Forelimb muscle (tissue), 1 donor: ENCODE results near the gene FRA10AC1. TPM values are rescaled to one million over a fixed set of nuclear protein-coding genes. Genes with fewer than 3 reads are reported as not detected.
"Not testable (repeated sequence)": the region's sequence is repeated elsewhere in the genome, so short reads cannot be mapped to it uniquely, and the experiment has no call there.

Source experiments
- DNase-seq: peaks from one replicate; pipeline ENCODE4 v3.0.0-alpha.2; 2013; ENCODE audit warnings: low read depth
- polyA plus RNA-seq: library from polyadenylated mRNA; unstranded; fragments of 120-200 nt; gene quantifications from one replicate; pipeline ENCODE4 v1.2.1, GENCODE V29; 2013; ENCODE audit not compliant: insufficient read length

The FRA10AC1 gene
- polyA plus RNA-seq, 1 donor = 25.9 TPM

DNA sequence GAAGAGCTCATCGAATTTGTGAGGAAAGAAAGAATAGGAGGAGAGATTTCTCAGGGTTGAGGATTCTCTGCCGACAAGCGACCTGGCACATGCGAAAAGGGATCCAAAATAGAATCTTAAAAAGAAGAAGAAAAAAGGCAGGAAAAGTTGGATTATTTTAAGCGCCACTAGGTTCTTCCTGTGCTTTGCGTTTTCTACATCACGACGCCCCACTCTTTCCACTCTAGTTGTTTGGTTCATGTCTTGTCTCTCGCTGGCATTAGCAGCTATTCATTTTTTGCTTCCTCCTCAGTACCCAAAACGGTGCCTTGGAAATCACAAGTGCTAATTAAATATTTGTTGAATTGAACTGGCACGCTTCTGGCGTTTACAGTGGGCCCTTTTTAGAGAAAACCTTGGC is 674 bp upstream of the FRA10AC1 start:
- DNase-seq = no peak

GRCh38 chr10:93701866-93702209 is 554 bp downstream of the FRA10AC1 start:
- DNase-seq = no peak

DNA sequence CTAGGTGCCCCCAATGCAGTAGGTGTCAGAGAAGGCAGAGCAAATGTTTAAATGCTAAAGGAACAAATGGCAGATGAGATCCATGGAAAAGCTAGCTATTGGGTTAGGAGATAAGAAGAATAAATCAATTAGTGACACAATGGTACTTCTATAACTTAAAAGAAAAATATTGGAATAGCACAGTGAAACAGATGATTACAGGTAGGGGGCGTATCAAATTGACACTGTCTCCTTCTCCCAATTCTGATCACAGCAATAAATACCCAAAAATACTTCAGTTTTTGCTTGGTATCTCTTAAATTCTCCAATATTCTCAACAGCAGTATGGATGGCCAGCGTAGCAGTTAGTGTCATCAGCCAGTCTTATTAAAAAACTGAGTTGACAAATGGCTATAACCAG is 5.2 kb downstream of the FRA10AC1 start:
- no peak for DNase-seq

DNA sequence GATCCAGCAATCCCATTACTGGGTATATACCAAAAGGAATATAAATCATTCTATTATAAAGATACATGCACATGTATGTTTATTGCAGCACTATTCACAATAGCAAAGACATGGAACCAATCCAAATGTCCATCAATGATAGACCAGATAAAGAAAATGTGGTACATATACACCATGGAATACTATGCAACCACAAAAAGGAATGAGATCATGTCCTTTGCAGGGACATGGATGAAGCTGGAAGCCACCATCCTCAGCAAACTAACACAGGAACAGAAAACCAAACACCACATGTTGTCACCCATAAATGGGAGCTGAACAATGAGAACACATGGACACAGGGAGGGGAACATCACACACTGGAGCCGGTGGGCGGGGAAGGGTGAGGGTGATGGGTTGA is 5.8 kb downstream of the FRA10AC1 start:
- not testable (repeated sequence) for DNase-seq

- DNase-seq = no peak
These were observed 6.7 kb downstream of the FRA10AC1 start for GRCh38 chr10:93695740-93696139.

DNA sequence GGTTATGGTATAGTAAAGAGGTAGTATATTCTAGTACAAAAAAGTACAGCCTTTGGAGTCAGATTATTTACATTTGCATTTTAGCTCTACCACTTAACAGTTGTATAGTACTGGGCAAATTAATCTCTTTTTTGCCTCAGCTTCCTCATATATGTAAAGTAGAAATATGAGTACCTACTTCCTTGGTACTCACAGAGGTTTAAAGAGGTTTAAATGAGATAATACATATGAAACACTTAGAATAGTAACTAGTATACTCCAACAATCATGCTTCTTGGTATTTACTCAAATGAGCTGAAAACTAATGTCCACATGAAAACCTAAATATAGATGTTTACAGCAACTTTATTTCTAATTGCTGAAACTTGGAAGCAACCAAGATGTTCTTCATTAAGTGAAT is 14.7 kb downstream of the FRA10AC1 start:
- DNase-seq = no peak

DNA sequence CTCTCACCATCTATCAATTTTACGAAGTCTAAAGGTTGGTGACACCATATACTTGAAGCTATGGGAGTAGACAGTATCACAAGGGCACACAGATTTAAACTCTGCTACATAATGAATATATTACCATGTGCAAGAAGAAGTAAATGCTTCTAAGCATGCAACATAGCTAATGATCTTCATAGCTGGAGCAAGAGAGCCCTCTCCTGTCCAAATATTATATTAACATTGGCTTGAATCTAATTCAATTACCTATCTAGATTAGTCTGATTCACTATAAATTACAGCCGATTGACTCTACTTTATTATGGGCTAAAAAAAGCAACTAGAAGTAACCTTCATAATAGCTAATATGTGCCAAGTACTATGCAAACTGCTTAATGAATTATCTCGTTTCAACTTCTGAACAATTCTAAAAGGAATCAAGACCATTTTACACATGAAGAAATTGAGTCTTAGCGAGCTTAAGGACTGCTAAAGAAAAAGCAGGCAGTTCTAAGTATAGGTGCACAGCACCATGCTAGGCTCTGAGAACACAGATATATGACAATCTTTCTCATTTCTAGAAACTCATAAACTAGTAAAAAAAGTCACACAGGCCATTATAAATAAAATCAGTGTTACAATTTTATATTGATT is 21.9 kb downstream of the FRA10AC1 start:
- peak; percentile 13 for DNase-seq

GRCh38 chr10:93678805-93679587 is 23.4 kb downstream of the FRA10AC1 start:
- DNase-seq = no peak

GRCh38 chr10:93678386-93678785 is 24.0 kb downstream of the FRA10AC1 start:
- DNase-seq = no peak

- DNase-seq = no peak
These were observed 28.6 kb downstream of the FRA10AC1 start for GRCh38 chr10:93673791-93674190.

DNA sequence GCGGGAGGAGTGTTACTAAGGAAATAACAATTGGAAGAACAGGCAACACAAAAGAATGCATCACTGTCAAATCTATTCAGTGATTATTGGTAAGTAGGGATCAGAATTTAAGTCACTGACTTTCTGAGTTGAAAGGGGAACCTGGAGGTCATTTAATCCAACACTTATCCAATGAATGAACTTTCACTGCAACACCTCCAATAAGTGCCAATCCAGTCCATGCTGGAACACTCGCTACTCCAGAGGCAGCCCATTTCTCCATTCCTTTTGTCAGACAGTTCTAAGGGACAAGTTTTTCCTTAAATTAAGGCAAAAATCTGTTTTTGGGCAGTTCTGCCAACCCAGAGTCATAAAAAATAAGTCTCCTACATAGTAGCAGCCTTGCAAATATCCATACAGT is 29.5 kb downstream of the FRA10AC1 start:
- DNase-seq = no peak

DNA sequence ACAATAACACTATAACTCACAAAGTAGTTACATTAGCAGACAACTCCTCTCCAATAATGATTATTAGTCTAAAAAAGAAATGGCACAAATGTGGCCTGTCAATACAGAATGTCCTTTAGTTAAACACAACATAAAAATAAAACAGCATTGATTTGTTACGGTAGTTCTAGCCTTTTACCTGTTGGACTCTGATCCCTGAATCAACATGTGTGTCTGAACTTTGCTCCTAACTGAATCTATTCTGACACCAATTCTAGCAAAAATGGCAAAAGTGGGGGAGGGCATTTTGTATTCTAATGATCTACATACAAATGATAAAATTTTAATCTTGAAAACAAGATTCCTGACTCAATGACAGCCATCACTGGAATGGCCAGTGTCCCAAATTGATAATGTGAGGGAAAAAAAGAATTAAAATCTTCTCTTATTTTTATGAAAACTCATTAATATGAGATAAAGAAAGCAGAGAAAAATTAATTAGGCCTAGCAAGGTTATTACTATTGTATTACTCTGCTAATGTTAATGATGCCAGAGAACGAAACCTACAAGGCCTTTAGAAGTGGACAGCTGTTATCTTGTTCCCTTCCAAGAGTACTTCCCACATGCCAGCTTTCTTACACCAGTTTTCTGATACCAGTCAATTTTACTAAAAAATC is 30.2 kb downstream of the FRA10AC1 start:
- no peak for DNase-seq

DNA sequence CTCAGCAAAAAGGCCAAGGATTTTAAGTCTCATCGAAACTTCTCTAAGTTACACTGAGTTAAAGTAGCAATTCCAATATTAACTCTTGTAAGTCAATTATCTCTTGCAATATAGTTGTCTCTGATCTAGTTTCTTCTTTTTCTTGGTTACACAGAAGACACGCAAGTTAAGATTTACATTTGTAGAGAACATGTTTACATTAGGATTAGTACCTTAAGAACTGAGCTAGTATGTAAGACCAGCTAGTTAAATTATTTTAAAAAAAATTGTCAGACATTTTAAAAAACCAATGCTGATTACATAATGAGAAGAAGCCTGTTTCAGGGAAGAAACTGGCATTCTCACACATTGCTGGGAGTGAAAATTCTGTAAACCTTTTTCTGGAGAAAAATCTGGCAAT is 31.4 kb downstream of the FRA10AC1 start:
- DNase-seq = no peak

- no peak for DNase-seq
These were observed 32.0 kb downstream of the FRA10AC1 start for GRCh38 chr10:93670372-93670771.

- DNase-seq = no peak
These were observed 34.6 kb downstream of the FRA10AC1 start for GRCh38 chr10:93667795-93668194.

DNA sequence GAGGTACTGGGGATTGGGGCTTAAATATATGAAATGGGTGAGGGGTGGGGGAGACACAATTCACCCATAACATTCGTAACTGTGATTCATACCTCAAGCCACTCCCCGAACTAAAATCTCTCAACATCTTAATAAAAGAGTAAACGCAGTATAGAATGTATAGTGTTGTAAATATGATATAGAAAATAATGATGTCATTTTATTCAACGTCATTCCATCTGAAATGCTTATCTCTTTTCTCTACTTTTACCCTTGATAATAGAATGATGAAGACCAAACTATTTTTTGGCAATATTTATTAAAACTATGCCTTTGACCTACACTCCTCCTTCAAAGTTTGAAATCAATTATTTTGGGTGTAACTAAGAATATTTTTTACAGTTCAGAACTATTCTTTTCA is 36.4 kb downstream of the FRA10AC1 start:
- DNase-seq = no peak

DNA sequence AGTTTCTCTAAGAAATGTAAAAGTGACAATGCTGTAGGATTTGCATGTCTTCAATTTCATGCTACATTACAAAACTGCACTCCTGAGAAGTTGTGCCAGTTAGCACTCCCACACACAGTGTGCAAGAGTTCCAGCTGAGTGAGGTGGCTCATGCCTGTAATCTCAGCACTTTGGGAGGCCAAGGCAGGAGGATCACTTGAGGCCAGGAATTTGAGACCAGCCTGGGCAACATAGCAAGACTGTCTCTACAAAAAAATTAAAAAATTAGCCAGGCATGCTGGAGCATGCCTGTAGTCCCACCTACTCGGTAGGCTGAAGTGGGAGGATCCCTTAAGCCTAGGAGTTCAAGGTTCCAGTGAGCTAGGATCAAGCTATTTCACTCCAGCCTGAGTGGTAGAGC is 44.6 kb downstream of the FRA10AC1 start:
- DNase-seq = no peak

DNA sequence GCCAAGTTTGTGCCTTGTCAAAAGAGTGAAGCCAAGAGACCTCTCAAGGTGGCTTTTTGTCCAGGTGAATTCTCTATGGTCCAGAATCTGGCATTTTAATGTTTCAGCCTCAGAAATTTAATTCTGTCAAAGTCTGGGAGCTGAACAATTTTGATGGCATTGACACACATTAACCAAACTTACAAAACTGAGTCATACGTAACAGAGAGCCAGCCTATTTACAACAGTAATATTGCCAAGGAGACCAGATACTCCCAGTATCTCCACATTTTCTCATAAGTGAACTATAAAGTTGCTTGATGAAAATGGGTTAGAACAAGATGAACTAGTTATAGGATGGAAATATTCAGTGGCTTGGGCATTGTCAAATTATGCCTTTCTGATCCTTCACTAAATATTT is 46.2 kb downstream of the FRA10AC1 start:
- DNase-seq = no peak

- DNase-seq = no peak
These were observed 48.2 kb downstream of the FRA10AC1 start for GRCh38 chr10:93654201-93654600.

GRCh38 chr10:93652857-93653256 is 49.5 kb downstream of the FRA10AC1 start:
- DNase-seq = no peak

DNA sequence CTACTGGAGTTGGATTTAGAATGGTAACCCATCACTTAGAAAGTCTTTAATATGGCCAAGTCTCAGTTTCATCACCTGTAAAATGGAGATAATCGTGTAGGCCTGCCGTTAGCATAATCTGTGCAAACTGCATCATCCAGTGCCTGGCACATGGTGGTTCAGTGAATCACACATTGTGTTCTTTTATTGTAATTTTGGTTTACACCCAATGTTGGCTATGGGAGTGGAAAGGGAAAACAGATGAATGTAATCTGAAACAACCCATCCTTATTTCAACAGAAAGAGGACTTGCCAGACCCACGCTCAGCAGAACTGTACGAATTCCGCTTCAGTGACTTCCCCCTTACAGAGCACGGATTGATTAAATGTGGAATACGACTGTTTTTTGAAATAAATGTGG is 62.6 kb downstream of the FRA10AC1 start:
- no peak for DNase-seq

DNA sequence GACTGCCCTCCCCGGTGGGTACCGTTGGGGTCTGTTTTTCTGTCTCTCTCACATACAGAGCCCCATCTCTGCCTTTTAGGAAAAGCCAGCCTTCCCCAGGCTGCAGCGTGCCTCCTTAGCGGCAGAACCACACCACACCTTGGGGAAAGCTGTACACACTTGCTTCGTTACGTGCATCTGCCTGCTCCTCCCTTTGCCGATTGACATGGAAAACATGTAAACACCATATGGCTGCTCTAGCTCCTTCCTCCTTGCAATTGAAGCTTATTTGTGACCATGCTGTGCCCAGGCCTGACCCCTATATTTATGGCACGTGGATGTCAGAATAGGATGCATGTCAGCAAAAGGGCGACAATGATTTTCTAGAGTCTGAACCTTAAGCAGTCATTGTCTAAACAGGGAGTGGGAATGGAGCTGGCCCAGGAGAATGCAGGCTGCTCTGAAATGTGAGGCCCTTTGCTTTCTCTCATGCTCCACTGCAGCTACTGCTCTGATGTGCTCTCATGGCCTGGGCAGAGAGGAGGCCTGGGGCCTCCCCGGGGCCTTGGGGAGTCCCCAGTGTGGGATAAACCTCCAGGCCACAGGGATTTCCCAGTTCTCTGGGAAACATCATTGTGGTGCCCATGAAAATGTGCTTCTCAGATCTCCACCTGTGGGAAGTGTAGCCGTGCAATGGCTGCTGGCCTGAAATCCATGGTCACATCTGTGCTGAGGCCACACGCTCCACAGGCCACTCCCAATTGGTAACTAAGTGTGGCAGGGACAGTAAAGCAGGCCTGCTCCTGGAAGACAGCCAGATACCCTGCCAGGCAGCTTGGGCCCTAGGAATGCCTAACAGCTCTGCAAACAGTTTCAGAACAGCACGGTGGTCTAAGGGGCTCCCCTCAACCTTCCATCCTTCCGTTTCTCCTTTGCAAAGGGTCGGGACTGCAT is 71.5 kb downstream of the FRA10AC1 start:
- DNase-seq = no peak
